GM18507 (cell line): ENCODE data around the gene LRRC61.
A peak's percentile ranks its signal among the peaks of the same experiment; 100 is the strongest.

Experiments used
- DNase-seq: peaks from one replicate; pipeline ENCODE4 v3.0.0; 2011; ENCODE audit warnings: low read depth; ENCODE audit not compliant: insufficient read length; ENCODE audit errors: extremely low spot score
- FAIRE-seq: peaks from 2 replicates; lab custom pipeline; 2011; peaks lifted over from hg19 to GRCh38; lab: Jason Lieb, UNC

Gene LRRC61

DNA sequence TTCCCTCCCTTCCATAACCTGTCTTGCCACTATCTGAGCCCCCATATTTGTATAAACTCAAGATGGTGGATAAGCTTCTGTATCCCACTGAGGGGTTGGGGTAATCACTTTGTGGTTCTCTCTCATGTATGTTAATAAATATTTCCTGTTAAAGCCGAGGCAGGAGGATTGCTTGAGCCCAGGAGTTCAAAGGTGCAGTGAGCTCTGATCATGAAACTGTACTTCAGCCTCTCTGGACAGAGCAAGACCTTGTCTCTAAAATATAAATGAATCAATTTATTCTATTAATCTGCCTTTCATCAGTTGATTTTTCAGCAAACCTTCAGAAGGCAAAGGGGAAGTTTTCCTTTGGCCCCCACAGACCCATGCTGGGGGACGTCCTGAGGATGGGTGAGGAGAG lies 20.1 kb downstream of the LRRC61 start:
- DNase-seq (no peak), FAIRE-seq (no peak)

DNA sequence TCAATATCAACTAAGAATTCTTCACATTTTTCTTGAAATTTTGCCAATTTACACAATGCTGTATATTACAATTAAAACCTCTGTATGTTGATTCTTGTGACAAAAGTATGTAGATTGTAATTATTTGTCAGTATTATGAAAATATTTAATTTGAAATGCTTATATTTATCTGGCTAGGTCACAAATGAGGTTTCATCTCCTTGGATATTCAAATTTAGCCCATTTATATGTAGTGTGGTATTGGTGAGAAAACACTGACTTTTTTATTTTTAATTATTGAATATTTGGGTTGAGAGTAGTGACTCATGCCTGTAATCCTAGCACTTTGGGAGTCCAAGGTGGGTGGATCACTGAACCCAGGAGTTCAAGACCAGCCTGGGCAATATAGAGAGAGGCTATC lies 21.1 kb downstream of the LRRC61 start:
- no peak for FAIRE-seq
- no peak for DNase-seq

DNA sequence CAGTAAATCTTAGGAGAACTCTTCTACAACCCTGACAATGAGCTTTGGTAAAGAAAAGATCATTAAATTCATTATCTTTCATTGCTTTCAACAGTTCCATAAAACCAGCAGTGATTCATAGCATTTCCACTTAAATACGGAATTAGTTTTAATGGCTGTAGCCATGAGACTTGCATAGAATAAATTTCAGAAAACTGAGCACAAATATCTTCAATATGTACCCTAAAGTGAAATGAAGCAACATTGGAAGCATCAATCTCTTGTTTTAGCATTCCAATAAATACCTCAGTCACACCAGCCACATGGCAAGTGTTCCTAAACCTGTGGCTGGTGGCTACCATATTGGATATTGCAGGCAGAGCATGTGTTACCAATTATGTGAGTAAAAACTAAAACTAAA lies 21.9 kb downstream of the LRRC61 start:
- FAIRE-seq (no peak), DNase-seq (no peak)

DNA sequence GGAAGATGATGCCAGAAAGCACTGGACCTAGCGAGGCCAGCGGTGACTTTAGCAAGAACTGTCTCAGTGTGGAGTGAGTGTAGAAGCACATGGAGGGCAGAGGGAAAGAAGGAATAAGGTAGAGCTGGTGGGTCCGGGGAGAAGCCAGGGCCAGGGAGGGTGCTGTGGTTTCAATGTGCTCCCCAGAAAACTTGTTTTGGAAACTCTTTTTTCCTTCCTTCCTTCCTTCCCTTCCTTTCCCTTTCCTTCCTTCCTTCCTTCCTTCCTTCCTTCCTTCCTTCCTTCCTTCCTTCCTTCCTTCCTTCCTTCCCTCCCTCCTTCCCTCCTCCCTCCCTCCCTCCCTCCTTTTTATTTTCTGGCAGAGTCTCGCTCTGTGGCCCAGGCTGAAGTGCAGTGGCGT lies 23.8 kb downstream of the LRRC61 start:
- DNase-seq, result no peak
- FAIRE-seq, result no peak

DNA sequence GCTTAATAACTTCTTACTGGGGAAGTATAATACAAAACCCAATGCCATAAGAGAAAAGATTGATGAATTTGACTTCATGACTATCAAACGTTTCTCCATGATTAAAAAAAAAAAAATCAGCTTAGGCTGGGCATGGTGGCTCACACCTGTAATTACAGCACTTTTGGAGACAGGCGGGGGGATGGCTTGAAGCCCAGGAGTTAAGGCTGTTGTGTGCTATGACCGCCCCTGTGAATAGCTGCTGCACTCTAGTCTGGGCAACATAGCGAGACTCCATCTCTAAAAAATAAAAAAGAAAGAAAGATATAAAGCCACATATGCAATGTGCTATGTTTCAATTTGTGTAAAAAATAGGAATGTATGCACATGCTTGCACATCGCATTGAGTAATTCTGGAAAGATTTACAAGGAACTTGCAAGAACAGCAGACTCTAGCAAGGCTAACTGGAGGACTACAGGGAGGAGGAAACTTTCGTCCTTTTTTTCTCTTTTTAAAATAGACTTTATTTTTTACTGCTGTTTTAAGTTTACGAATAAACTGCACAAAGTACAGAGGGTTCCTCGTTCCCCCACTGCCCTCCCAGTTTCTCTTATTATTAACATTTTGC lies 28.5 kb downstream of the LRRC61 start:
- DNase-seq (no peak), FAIRE-seq (no peak)

DNA sequence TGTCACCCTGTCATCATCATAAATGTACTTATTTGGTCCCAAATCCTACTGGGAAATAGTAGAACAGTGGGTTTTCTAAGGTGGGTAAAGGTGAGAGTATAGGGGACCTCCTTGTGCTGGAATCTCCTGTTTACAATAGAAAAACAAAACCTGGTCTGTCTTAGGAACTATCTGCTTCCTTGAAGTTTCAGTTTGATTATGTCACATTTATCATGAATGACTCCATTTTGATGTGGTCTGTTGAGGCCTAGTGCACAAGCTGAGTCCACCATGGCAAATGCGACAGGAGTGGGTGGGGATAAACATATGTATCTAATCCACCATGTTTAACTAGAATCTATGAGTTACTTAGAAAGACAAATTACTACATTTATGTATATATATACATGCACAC lies 32.5 kb downstream of the LRRC61 start:
- FAIRE-seq (no peak), DNase-seq (no peak)

DNA sequence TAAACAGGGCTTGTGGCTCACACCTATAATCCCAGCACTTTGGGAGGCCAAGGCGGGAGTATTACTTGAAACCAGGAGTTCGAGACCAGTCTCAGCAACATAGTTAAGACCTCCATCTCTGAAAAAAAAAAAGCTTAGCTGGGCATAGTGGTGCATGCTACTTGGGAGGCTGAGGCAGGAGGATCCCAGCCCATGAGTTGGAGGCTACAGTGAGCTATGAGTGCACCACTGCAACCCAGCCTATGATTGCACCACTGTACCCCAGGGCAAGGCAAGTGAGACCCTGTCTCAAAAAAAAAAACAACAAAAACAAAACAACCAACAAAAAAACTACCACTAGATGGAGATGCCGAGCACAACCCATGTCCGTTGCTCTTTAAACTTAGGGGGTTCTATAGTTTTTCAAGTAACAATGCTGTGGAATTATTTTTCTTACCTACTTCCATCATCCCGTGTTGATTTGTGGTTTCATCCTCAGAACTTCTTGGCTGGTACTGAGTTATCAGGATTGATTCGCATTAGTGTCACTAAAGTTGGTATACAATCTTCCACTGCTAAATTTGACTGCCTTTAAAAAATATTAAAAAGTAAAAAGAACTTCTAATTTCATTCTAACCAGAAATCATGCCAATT lies 33.2 kb downstream of the LRRC61 start:
- FAIRE-seq, result peak; percentile 5
- no peak for DNase-seq

DNA sequence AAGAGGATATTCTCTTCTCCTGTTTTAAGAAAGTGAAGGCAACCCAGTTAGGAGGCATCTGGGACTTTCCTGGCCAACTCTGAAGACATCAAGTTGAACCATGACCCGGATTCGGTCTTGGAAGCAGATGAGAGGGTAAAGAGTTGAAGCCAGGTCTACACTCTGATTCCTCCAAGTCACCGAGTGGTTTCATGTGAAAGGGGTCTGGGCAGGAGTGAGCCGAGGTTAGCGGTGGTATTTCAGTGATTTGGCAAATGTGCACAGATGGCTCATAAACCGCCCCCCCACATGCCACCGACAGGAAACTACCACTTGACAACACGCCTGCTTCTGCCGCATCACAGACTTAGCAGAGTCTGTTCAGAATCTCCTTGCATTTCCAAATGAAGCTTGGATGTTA lies 34.1 kb downstream of the LRRC61 start:
- DNase-seq (no peak), FAIRE-seq (peak; percentile 18)

DNA sequence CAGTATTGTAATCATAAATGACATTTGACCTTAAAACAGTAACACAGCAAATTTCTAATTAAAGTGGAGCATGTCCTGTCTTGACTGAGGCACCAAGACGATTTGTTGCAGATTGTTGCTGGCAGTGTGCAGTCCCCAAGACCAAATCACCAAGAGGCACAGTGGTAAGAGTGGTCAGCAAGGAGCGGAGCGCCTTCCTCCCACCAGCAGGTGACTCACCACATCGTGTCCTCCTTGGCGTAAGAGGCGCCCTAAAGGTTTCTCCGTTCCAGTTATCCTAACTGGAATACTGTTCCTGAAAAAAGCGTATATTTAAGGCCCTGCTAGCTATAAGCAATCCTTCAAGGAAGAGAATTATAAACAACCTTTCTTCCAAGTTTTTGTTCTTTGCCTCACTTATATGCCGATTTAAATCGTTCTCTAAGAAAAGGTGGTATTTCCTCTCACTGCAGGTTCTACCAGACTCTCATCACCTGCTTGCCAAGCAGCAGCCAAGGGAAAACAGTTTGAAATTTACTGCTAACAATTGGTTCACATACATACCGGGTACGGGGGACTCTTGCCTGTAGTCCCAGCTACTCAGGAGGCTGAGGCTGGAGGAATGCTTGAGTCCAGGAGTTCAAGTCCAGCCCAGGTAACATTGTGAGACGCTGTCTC lies 34.7 kb downstream of the LRRC61 start:
- FAIRE-seq (no peak), DNase-seq (no peak)

DNA sequence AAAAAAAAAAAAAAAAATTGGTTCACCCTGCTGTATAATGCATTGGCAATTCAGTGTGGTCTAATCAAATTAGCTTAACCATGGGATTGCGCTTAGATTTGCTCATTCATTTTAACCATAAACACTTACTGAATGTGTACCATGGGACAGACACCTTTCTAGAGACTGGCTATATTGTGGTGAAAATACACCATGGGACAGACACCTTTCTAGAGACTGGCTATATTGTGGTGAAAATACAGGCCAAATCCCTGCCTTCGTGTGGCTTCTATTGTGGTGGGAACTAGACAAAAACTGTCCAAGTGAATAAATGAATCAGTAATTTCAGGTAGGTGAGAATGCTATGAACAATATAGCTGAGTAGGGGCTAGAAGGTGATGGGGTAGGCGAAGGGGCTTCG lies 35.3 kb downstream of the LRRC61 start:
- no peak for FAIRE-seq

DNA sequence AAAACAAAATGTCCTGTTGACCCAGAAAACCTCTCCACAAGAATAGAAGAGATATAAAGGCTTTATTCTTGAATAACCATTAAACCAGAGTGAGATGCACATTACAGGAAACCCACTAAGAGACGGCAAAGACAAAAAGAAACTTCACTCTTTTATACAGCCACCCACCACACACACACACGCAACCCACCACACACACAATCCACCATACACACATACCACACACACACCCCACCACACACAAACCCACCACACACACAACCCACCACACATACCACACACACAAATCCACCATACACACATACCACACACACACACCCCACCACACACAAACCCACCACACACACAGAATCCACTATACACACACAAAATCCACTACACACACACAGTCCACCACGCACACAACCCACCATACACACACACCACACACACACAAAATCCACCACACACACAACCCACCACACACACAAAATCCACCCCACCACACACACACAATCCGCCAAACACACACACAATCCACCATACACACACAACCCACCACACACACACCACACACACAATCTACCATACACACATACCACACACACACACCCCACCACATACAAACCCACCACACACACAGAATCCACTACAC lies 36.0 kb downstream of the LRRC61 start:
- FAIRE-seq (no peak), DNase-seq (no peak)

More for the DNA sequence above, 35.3 kb downstream of the LRRC61 start:
- no peak for DNase-seq

DNA sequence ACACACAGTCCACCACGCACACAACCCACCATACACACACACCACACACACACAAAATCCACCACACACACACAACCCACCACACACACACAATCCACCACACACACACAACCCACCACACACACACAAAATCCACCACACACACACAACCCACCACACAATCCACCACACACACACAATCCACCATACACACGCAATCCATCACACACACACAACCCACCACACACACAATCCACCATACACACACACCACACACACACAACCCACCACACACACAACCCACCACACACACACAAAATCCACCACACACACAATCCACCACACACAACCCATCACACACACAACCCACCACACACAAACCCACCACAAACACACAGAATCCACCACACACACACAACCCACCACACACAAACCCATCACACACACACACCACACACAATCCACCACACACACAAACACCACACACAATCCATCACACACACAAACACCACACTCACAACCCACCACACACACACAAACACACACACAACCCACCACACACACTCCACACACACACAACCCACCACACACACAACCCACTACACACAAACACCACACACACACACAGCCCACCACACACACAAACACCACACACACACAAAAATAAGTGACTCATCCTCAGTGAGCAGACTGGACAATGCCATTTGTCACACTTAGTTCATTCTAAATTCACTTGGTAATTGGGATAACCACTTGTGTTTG lies 36.6 kb downstream of the LRRC61 start:
- FAIRE-seq (no peak), DNase-seq (no peak)

DNA sequence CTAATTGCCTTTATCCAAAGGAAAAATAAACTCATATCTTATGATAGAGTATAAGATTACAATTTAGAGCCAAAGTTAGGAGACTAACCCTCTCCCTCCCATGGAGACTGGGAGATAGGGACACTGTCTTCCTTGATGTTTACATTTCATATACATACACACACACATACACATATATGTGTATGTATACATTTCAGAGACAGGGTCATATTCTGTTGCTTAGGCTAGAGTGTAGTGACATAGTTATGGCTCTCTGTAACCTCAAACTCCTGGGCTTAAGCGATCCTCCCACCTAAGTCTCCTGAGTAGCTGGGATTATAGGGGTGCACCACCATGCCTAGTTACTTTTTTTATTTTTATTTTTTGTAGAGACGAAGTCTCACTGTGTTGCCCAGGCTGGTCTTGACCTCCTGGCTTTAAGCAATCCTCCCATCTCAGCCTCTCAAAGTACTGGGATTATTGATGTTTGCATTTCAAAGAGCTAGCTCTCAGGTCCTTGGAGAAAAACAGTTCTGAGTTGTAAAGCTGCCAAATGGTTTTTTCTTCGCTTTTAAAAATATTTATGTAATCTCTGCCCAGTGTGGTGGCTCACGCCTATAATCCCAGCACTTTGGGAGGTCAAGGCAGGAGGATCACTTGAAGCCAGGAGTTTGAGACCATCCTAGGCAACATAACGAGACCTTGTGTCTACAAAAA lies 37.4 kb downstream of the LRRC61 start:
- FAIRE-seq (no peak), DNase-seq (no peak)

DNA sequence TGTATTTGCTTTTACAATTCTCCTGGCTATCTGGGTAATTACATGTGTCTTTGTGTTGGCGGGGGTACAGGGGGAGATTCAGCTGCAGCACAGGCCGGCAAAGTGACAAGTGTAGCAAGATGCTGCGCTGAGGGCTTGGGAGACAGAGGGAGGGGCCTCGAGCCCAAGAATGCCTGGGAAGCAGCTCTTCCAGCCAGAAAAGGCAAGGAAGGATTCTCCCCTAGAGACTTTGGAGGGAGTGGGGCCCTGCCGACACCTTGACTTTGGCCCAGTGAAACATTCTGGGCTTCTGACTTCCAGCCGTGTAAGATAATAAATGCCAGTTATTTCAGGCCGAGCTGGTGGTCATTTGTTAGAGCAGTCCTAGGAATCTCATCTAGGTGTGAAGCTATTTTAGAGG lies 38.2 kb downstream of the LRRC61 start:
- no peak for DNase-seq

DNA sequence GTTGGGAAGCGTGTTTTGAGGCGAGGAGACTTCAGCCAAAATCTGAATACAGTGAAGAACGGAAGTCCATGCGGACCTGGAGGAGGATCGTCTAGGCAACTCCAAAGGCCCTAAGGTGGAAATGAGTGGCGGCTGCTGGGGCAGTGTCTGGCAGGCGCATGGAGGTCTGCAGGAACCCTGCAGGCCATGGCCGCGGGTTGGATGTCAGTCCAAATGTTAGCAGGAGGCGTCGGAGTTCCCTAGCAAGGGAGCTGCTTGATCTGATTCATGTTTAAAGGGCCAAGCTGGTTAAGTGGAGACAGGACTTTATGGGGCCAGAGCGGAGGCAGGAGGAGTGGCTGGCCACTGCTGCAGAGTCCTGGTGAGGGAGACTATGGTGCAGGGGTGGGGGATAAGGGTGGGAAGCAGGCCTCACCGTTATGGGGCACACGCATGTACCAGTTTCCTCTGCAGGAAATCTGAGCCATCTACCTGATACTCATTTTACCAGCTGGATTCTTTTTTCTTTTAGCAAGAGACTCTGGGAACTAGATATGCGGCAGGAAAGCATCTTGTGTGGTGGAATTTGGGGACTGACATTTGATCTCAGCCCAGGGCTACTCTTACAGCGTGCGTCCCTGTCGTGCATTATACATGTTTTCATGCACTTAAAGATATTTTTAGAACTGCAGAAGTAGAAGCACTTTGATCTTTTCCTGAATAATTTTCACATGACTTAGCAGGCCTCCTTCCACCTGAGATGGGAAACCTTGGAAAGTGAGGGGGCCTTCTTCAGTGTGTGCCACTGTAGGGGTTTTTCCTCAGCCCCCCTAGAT lies 38.9 kb downstream of the LRRC61 start:
- DNase-seq (no peak), FAIRE-seq (no peak)

More for the DNA sequence above, 38.2 kb downstream of the LRRC61 start:
- FAIRE-seq, result no peak

DNA sequence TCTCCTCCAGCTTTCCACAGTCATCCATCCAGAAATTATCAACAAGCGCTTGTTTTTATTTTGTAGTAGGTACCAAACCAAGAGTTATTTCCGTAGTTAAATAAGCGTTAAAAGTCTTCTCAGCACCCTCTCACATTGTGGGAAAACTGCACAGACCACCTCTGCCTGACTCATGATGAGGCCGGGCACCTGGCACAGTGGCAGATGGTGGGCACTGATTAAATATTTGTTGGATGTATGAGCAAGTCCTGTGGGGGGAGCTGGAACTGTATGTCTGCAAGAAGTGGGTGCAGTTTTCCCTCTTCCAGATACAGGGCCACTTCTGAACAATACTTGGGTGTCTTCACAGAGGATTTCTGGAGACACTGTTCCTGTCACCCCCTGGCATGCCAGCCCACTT lies 40.2 kb downstream of the LRRC61 start:
- no peak for FAIRE-seq
- no peak for DNase-seq

DNA sequence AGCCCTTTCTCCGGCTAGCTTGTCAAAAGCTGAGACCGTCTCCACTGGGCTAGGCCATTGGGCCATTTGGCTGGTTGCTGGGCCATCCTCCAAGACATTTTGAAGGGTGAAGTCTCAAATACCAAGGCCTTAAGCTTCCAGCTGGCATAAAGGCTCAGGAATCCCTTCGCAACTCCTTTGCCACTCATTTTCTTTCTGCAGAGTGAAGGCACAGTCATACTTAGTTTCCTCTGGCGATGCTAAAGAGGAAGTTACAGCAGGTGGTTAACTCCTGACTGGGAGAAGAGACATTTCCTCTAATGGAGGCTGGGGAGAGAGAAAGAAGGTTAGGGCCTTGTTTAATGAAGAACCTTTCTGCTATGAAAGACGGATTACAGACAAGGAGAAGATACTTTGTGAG lies 40.7 kb downstream of the LRRC61 start:
- no peak for DNase-seq
- peak; percentile 81 for FAIRE-seq

DNA sequence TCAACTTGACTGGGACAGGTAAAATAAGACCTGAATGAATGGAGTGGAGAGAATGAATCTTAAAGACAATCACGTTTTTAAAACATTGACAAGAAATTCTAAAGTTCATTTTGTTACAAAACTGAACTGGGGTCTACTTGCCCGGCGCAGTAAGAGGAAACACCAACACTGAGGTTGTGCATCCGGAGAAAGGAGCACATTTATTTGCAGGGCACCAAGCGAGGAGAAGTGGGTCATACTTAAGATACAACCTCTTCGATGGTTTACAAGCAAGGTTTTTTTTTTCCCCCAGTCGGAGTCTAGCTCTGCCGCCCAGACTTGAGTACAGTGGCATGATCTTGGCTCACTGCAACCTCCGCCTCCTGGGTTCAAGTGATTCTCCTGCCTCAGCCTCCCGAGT lies 42.0 kb downstream of the LRRC61 start:
- FAIRE-seq, result no peak
- DNase-seq, result no peak
